GM21619 (cell line): Measurements from ENCODE around the gene DUS3L.

ENCODE experiments used
- ATAC-seq: cut with Tn5 transposase; IDR thresholded peaks from one replicate; pipeline ENCODE4 v1.9.1; 2021; ENCODE audit not compliant: unreplicated experiment

Gene DUS3L

GRCh38 chr19:5790559-5791520 is at the start of gene DUS3L:
TSS of gene DUS3L (minus strand) at chr19:5791163. CDS start at chr19:5791141, 22 bp downstream.
- peak; percentile 84 for ATAC-seq

DNA sequence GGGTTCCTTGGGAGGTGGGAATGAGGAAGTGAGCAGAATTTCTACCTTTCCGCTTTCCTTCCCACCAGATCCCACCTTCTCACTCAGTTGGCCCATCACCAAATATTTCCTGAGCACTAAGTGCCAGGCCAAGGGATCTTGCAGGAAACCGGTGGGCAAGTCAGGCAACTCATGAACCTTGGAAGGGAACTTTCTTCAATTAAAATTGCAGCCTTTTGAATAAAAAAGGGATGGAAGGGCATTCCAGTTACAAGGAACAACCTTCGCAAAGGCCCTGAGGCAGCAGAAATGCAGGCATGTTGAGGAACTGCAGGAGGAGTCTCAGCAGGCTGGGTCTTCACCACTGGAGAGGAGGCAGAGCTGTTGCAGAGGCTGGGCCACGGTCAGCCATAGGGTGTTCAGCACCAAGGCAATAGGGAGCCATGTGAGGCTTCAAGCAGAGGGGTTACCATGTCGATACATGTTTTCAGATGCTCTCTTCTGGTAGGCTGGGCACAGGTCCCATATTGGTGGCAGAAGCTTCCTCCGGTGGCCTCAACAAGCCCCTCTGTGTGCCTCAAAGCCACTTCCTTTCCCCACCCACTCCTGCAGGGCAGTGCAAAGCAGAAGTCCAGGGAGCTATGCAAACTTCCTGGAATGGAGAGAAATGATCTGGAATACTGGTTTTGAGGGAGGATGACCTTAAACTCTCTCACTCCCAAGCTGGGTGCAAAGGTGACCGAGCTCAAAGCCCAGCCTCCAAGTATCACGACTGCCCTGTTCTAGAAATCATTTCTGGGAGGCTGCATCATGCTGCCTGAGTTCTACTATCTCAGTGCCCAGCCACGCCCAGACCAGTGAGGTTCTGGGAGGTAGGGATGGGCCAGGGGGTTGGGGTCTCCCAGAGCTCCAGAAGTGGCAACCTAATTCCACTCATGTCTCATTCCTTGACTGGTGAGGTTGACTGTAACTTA is 48.4 kb upstream of the DUS3L start, which contains the start of gene FUT6:
Gene FUT6, minus strand, starts transcription at position 638 of the 953 bp plus-strand sequence. CDS start 7,135 bp downstream, outside the sequence.
- no peak for ATAC-seq

GRCh38 chr19:5838353-5839064 is 47.5 kb upstream of the DUS3L start:
- no peak for ATAC-seq

- no peak for ATAC-seq
Measured at GRCh38 chr19:5837761-5838352, 46.9 kb upstream of the DUS3L start.

GRCh38 chr19:5832527-5833216 is 41.7 kb upstream of the DUS3L start:
- ATAC-seq, result no peak

DNA sequence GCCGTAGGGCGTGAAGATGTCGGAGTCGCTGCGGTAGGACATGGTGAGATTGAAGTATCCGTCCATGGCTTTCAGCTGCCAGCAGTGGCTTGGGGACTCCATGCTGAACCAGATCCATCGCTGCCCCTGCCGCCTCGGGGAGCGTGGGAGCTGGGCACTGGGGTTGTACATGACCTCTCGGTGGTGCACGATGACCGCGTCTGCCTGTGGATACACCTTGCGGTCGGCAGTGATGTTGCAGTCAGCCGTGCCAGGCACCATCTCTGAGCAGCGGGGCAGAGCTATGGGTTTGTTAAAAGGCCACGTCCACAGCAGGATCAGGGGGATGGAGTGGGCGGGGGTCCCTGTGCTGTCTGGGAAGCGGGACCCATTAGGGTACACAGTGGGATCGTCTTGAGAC is 41.1 kb upstream of the DUS3L start:
- no peak for ATAC-seq

- ATAC-seq, result no peak
Measured at GRCh38 chr19:5831159-5831558, 40.2 kb upstream of the DUS3L start.

DNA sequence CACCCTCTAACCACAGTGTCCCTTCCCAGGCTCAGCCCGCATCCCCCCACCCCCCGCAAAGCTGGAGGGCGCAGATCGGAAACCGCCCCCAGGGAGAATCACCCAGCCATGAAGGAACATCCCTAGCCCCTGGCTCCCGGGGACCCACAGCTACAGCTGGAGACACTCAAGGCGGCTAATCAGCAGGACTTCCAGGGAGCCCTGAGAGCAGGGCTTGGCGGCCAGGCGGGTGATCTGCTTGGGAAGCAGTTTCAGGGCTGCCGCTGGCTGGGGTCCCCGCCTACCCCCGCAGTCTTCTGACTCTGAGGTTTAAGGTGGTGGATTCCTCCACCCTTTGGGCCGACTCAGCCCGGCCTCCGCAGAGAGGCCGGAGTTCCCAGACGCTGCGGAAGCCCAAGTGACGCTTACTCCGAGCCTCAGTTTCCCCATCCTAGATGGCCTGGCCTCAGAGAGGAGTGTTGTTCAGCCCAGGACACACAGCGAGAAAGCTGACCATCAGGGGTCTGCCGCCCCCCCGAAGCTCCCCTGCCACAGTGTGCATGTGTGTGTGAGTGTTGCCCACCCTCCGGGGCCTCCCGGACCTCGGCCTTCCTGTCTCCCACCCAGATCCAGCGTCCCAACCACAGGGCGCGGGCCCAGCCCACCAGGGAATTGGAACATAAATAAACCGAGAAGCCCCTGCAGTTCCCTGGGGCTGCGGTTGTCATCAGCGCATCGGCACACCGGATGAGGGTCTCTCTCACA is 38.8 kb upstream of the DUS3L start:
- ATAC-seq, result no peak

- no peak for ATAC-seq
Measured at GRCh38 chr19:5828661-5829566, 38.0 kb upstream of the DUS3L start.

DNA sequence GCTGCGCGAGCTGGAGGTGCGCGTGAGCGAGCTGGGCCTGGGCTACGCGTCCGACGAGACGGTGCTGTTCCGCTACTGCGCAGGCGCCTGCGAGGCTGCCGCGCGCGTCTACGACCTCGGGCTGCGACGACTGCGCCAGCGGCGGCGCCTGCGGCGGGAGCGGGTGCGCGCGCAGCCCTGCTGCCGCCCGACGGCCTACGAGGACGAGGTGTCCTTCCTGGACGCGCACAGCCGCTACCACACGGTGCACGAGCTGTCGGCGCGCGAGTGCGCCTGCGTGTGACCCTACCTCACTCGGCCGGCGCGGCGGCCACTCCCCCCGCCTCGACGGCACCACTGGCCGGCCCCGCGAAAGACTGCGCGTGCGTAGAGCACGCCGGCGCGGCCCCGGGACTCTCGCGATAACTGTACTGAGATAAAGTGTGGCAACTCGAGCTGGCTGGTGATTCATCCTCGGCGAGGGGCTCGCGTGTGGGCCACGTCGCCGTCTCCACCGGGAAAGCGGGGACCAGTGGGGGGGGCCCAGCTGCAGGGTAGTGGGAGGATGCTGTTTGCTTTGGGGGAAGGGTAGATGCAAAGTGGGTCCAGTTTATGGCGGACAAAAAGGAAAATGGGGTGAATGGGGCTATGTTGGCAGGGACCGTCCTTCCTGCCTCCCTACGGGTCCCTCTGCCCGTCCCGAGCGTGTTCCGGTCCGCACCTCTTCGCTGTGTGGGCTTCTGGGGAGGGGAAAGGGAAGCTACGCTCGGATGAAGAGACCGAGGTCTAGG is 37.1 kb upstream of the DUS3L start:
- peak; percentile 51 for ATAC-seq

DNA sequence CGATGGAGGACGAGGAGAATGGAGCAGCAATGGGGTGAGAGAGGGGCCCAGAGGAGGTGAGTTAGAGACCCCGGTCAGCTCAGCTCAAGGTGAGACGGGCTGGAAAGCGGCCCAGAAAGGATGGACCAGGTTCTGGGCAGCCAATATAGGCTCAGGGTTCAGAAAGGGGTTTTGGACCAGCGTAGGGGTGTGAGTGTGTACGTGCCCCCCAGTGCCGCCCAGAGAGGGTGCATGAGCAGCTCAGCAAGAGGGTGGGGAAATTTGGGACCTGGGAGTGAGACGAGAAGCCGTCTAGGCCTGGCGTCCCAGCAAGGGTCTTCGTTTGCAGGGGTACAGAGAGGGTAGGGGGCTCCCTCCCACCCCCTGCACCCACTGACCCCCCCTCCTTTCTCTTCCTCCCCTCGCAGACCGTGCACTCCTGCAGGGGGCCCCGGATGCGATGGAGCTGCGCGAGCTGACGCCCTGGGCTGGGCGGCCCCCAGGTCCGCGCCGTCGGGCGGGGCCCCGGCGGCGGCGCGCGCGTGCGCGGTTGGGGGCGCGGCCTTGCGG is 36.5 kb upstream of the DUS3L start:
- ATAC-seq, result peak; percentile 35

GRCh38 chr19:5826531-5827341 is 35.8 kb upstream of the DUS3L start:
- no peak for ATAC-seq

DNA sequence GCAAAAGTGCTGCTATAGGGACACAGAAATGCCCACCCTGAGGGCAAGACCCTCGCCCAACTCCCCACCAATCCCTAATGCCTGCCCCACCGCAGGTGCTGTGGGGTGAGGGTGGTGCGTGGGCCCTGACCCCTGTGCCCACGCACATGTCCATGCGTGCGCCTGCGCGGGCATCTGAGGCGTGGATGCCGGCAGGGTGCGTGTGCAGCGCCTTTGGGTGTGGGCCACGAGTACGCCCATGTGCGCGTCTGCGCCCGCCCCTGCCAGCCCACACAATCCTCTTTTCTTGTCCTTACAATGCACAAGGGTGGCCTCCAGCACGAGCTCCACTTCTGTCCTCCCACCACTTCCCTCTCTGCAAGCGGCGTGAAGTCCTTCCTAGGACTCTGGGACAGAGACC is 34.2 kb upstream of the DUS3L start:
- no peak for ATAC-seq

DNA sequence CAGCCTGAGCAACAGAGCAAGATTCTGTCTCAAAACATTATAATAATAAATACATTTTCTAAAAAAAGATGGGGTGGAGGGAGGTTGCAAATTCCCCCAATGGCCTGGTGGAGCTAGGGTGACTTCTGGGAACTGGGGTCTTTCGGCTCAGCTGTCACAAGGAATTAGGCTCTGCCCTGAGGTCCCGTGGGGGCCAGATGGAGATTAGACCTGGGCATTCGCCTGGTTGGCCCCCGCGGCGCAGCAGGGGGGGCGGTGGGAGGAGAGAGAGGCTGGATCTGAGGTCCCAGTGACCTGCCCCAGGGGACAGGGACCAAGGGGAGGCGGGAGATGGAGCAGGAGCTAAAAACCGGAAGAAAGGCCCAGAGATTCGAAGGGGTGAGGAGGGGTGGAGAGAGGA is 33.8 kb upstream of the DUS3L start:
- ATAC-seq, result no peak

- ATAC-seq, result no peak
Measured at GRCh38 chr19:5823579-5824281, 32.8 kb upstream of the DUS3L start.
